GM23248 (cell line): ENCODE results near the gene NLRC5.

ENCODE experiments used
- EZH2 ChIP-seq: fragments of 200-600 bp; sonication (generic); IDR thresholded peaks from 2 replicates; pipeline ENCODE4 v1.6.1; 2018; ENCODE audit warnings: antibody characterized with exemption, mild to moderate bottlenecking; ENCODE audit not compliant: insufficient read depth, poor library complexity, severe bottlenecking
- EZH2phosphoT487 ChIP-seq: fragments of 200-600 bp; sonication (generic); IDR thresholded peaks from 2 replicates; pipeline ENCODE4 v1.6.1; 2018; ENCODE audit warnings: antibody characterized with exemption, moderate library complexity, mild to moderate bottlenecking, low read depth; ENCODE audit not compliant: insufficient read depth

GRCh38 chr16:57016831-57017230 is 27.5 kb downstream of the NLRC5 start:
- TF ChIP-seq EZH2 (no peak), EZH2phosphoT487 (no peak)
